ENCODE data around the gene ERBB4. TPM values are rescaled to one million over a fixed set of nuclear protein-coding genes. Genes with fewer than 3 reads are reported as not detected.
"Not testable (repeated sequence)": the region's sequence is repeated elsewhere in the genome, so short reads cannot be mapped to it uniquely, and the experiment has no call there.

ERBB4 gene
- total RNA-seq, 1 donor from 2014 or later, result 8.3 TPM

DNA sequence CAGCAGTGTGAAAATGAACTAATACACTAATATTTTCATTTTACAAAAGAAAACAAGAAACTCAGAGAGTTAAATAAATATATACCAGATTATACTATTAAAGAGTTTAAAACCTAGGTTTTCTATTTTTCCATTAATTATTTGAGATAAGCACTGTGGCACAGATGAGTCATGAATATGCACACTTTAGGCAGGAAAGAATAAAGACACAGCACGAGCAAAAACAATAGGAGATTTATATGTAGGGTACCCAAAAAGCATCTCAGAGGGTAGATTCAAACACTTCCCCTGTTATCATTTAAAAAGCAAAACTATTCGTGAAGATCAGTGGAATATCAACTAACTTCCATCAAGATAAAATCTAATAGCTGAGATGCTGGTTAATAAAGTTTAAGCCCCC, 430.6 kb downstream of the ERBB4 start:
- TF ChIP-seq, protein P1, sequence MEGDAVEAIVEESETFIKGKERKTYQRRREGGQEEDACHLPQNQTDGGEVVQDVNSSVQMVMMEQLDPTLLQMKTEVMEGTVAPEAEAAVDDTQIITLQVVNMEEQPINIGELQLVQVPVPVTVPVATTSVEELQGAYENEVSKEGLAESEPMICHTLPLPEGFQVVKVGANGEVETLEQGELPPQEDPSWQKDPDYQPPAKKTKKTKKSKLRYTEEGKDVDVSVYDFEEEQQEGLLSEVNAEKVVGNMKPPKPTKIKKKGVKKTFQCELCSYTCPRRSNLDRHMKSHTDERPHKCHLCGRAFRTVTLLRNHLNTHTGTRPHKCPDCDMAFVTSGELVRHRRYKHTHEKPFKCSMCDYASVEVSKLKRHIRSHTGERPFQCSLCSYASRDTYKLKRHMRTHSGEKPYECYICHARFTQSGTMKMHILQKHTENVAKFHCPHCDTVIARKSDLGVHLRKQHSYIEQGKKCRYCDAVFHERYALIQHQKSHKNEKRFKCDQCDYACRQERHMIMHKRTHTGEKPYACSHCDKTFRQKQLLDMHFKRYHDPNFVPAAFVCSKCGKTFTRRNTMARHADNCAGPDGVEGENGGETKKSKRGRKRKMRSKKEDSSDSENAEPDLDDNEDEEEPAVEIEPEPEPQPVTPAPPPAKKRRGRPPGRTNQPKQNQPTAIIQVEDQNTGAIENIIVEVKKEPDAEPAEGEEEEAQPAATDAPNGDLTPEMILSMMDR (IDR thresholded peaks at IDR 0.05; ENCODE audit: borderline replicate concordance), result no peak
- Histone ChIP-seq H3K27me3 (ENCODE audit: low read depth) (no peaks in the 10 kb centered on the region), H3K27ac (replicated peaks) (no peak overlapping the region), H3K36me3 (no peaks in the 10 kb centered on the region), H3K4me1 (no peaks in the 10 kb centered on the region), H3K9me3 (replicated peaks) (no peaks in the 10 kb centered on the region), H3K4me3 (no peak overlapping the region)
- no peak for DNase-seq
- intact Hi-C loops (cut with micrococcal nuclease), result no loop called here

DNA sequence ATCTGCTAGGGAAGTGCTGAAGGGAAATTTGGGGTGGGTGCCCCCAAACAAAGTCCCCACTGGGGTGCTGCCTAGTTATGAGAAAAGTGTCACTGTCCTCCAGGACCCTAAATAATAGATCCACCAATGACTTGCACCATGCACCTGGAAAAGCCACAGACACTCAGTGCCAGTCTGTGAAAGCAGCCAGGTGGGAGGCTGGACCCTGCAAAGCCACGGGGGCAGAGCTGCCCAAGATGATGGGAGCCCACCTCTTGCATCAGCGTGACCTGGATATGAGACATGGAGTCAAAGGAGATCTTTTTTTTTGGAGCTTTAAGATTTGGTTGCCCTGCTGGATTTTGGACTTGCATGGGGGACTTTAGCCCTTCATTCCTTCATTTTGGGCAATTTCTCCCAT, 431.6 kb downstream of the ERBB4 start:
- TF ChIP-seq, protein P1 (IDR thresholded peaks at IDR 0.05; ENCODE audit: borderline replicate concordance), result no peak
- no peak for DNase-seq
- intact Hi-C loops (cut with micrococcal nuclease), result no loop called here
- Histone ChIP-seq H3K27ac (replicated peaks) (no peak overlapping the region), H3K4me1 (no peaks in the 10 kb centered on the region), H3K27me3 (ENCODE audit: low read depth) (no peaks in the 10 kb centered on the region), H3K4me3 (no peak overlapping the region), H3K36me3 (no peaks in the 10 kb centered on the region), H3K9me3 (replicated peaks) (no peaks in the 10 kb centered on the region)

DNA sequence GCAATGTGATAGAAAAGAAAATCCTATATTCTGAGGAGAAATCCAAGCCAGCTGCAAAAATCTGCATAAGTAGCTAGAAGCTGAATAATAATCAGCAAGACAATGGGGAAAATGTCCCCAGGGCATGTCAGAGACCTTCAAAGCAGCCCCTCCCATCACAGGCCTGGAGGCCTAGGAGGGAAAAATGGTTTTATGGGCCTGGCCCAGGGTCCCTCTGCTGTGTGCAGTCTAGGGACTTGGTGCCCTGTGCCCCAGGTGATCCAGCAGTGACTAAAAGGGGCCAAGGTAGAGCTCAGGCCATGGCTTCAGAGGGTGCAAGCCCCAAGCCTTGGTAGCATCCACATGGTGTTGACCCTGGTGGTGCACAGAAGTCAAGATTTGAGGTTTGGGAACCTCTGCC, 432.1 kb downstream of the ERBB4 start:
- H3K36me3 ChIP-seq; DNase-seq; H3K9me3 ChIP-seq (replicated peaks); H3K27me3 ChIP-seq (ENCODE audit: low read depth); H3K27ac ChIP-seq (replicated peaks); intact Hi-C loops (cut with micrococcal nuclease); H3K4me1 ChIP-seq; H3K4me3 ChIP-seq: not testable (repeated sequence)

DNA sequence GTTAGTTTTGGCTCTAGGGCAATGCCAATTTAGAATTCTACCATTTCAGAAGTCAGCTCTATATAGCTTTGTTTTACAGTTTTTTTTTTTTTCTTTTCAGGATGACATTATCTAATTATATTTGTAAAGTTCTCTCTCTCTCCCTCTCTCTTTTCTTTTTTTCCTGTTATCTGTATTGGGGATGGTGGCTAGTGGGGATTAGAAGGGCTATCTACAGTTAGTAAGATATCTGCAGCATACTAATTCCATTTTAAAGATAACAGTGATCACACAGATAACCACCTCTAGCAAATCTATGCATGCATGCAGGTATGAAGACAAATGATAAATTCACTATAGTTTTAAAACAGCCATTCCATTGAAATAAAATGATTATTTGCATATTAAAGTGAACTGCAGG, 438.9 kb downstream of the ERBB4 start:
- H3K27me3 ChIP-seq (ENCODE audit: low read depth), result no peaks in the 10 kb centered on the region
- intact Hi-C loops (cut with micrococcal nuclease), result no loop called here
- no peak overlapping the region for H3K27ac ChIP-seq (replicated peaks)
- H3K9me3 ChIP-seq (replicated peaks), result no peaks in the 10 kb centered on the region
- no peak for DNase-seq
- no peak overlapping the region for H3K4me3 ChIP-seq
- H3K4me1 ChIP-seq, result no peaks in the 10 kb centered on the region
- TF ChIP-seq, protein P1 (IDR thresholded peaks at IDR 0.05; ENCODE audit: borderline replicate concordance), result no peak
- no peaks in the 10 kb centered on the region for H3K36me3 ChIP-seq

DNA sequence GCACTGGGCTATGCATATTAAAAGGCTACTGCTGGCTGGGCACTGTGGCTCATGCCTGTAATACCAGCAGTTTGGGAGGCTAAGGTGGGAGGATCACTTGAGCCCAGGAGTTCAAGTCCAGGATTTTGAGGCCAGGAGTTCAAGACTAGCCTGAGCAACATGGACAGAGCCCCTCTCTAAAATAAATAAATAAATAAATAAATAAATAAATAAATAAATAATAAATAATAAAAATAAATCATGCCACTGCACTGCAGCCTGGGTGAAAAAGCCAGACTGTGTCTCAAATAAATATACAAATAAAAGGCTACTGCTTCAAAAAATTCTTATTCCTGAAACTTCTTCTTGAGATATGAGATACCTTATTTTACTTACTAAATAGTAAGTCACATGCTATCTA, 439.6 kb downstream of the ERBB4 start:
- Histone ChIP-seq H3K9me3 (replicated peaks) (no peaks in the 10 kb centered on the region), H3K4me1 (no peaks in the 10 kb centered on the region), H3K4me3 (no peak overlapping the region), H3K27me3 (ENCODE audit: low read depth) (no peaks in the 10 kb centered on the region), H3K27ac (replicated peaks) (no peak overlapping the region), H3K36me3 (no peaks in the 10 kb centered on the region)
- no peak for DNase-seq
- intact Hi-C loops (cut with micrococcal nuclease), result no loop called here
- TF ChIP-seq, protein P1 (IDR thresholded peaks at IDR 0.05; ENCODE audit: borderline replicate concordance), result no peak

DNA sequence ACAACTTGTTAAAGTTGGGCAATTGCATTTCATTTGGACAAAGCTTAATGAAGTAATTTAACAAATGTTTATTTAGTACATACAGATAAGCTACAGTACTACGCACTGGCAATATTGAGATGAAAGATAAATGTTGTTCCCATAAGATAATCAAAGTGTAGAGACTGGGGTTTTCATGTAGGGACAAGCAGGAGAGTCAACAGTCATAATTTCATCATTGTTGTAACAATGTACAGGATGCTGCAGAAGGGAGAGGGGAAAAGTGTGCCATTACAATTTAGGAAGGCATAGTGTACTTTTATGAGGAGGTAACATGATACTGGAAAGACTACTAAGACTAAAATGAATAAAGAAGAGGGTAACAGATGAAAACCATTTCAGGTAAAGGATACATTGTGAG, 441.6 kb downstream of the ERBB4 start:
- Histone ChIP-seq H3K27me3 (ENCODE audit: low read depth) (no peaks in the 10 kb centered on the region), H3K4me1 (no peaks in the 10 kb centered on the region), H3K36me3 (no peaks in the 10 kb centered on the region), H3K4me3 (no peak overlapping the region), H3K27ac (replicated peaks) (no peak overlapping the region), H3K9me3 (replicated peaks) (no peaks in the 10 kb centered on the region)
- no peak for DNase-seq
- TF ChIP-seq, protein P1 (IDR thresholded peaks at IDR 0.05; ENCODE audit: borderline replicate concordance), result no peak
- intact Hi-C loops (cut with micrococcal nuclease), result no loop called here
